Measurements from ENCODE around the gene ZNF423.

ZNF423 gene

DNA sequence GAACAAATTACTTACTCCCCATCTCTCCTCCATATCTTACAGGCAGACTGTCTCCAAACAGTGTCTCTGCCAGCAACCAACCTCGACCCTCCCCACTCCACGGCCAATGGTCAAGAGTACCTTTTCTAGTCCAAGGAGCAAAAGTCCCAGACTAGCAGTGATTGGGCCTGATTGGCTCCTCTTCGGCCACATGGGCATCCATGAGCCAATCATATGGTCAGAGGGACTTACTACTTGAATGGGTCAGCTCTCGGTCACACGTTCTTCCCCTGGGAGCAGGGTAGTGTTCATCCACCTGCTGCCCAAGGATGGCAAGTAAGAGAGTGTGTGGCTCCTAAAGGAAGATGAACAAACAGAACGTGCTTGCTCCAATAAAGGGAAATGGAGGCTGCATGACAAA lies 397.7 kb downstream of the ZNF423 start:
- H3K4me3 ChIP-seq (ENCODE audit: low read length) = no peak overlapping the region
- DNase-seq (ENCODE audit: low read depth) = no peak
- H3K9ac ChIP-seq (ENCODE audit: low read length) = no peak overlapping the region
- H3K9me3 ChIP-seq (ENCODE audit: control insufficient read depth, low read length) = no peaks in the 10 kb centered on the region
- peaks cover 32% of the 10 kb centered on the region for H3K27me3 ChIP-seq (replicated peaks; ENCODE audit: control insufficient read depth, insufficient read depth, low read length)
- H3K36me3 ChIP-seq (ENCODE audit: control insufficient read depth, insufficient read depth, low read length, severe bottlenecking) = no peaks in the 10 kb centered on the region
- no peaks in the 10 kb centered on the region for H3K4me1 ChIP-seq (ENCODE audit: control insufficient read depth, insufficient read depth, low read length)

DNA sequence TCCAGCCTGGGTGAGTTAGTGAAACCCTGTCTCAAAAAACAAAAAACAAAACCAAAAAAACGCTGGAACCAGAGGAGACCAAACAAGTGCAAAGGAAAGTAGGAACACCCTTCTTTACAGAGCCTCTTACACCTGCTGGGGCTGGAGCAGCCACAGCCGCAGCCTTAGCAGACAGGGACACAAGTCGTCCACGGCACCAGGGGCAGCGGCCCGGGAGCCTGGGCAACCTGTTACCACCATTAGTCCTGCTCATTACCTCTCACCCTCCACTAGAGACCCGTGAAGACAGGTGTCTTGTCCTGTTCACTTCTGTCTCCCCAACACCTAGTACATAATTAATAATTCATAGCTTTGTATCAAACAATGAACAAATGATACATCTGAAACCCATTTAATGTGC lies 398.7 kb downstream of the ZNF423 start:
- no peaks in the 10 kb centered on the region for H3K4me1 ChIP-seq (ENCODE audit: control insufficient read depth, insufficient read depth, low read length)
- no peak overlapping the region for H3K9ac ChIP-seq (ENCODE audit: low read length)
- H3K4me3 ChIP-seq (ENCODE audit: low read length) = no peak overlapping the region
- H3K36me3 ChIP-seq (ENCODE audit: control insufficient read depth, insufficient read depth, low read length, severe bottlenecking) = no peaks in the 10 kb centered on the region
- peaks cover 28% of the 10 kb centered on the region for H3K27me3 ChIP-seq (replicated peaks; ENCODE audit: control insufficient read depth, insufficient read depth, low read length)
- DNase-seq (ENCODE audit: low read depth) = no peak
- H3K9me3 ChIP-seq (ENCODE audit: control insufficient read depth, low read length) = no peaks in the 10 kb centered on the region

DNA sequence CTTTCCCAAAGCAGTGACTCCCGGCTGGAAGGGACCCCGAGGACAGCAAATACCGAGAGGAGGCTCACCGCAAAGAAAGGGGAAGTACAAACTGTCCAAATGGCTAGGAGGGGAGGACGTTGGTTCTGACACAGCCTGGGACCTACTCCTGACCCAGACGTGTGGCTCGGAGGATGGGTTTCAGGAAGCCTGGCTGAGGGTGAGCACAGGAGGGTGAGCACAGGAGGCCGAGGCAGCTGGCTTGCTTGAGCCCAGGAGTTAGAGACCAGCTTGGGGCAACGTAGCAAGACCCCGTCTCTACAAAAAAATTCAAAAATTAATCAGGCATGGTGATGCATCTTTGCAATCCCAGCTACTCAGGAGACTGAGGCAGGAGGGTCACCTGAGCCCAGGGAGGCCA lies 399.1 kb downstream of the ZNF423 start:
- Histone ChIP-seq H3K9ac (ENCODE audit: low read length) (no peak overlapping the region), H3K27me3 (replicated peaks; ENCODE audit: control insufficient read depth, insufficient read depth, low read length) (peaks cover 32% of the 10 kb centered on the region), H3K4me3 (ENCODE audit: low read length) (no peak overlapping the region), H3K4me1 (ENCODE audit: control insufficient read depth, insufficient read depth, low read length) (no peaks in the 10 kb centered on the region), H3K36me3 (ENCODE audit: control insufficient read depth, insufficient read depth, low read length, severe bottlenecking) (no peaks in the 10 kb centered on the region), H3K9me3 (ENCODE audit: control insufficient read depth, low read length) (no peaks in the 10 kb centered on the region)
- DNase-seq (ENCODE audit: low read depth) = no peak

DNA sequence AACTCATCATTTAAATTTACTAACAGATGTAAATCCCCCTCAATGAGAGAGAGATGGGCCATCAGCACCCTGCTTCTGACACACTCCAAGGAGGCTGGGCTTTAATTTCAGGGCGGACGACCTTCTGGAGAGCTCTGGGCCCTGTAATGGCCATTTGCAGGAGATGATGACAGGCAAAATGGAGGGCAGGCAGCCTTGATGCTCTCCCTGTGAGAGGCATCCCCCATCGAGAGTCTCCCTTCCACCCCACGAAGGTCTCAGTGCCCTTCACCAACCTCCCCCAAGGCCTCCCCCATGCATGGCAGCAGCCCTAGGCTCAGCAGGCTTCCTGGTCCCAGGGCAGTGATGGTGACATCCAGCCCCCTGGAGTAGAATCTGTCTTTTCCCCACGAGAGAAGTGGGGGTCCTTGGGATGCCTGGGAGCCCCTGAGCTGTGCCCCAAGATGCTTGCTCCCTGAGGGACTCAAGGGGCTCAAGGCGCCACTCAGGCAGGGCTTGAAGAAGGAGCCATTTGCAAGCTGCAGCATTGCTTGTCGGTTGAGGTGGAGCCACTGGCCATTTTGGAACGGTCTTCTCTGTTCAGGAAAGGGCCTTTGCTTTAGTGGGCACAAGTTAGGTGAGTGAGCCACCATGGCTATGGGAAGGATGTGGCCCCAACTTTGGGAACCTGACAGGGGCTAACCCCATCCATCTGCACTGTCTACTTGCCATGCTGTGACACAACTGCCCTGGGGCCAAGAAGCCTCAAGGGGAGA lies 399.7 kb downstream of the ZNF423 start:
- no peak for DNase-seq (ENCODE audit: low read depth)
- no peaks in the 10 kb centered on the region for H3K4me1 ChIP-seq (ENCODE audit: control insufficient read depth, insufficient read depth, low read length)
- no peak overlapping the region for H3K4me3 ChIP-seq (ENCODE audit: low read length)
- peaks cover 38% of the 10 kb centered on the region for H3K27me3 ChIP-seq (replicated peaks; ENCODE audit: control insufficient read depth, insufficient read depth, low read length)
- H3K9me3 ChIP-seq (ENCODE audit: control insufficient read depth, low read length) = no peaks in the 10 kb centered on the region
- H3K36me3 ChIP-seq (ENCODE audit: control insufficient read depth, insufficient read depth, low read length, severe bottlenecking) = no peaks in the 10 kb centered on the region
- no peak overlapping the region for H3K9ac ChIP-seq (ENCODE audit: low read length)

DNA sequence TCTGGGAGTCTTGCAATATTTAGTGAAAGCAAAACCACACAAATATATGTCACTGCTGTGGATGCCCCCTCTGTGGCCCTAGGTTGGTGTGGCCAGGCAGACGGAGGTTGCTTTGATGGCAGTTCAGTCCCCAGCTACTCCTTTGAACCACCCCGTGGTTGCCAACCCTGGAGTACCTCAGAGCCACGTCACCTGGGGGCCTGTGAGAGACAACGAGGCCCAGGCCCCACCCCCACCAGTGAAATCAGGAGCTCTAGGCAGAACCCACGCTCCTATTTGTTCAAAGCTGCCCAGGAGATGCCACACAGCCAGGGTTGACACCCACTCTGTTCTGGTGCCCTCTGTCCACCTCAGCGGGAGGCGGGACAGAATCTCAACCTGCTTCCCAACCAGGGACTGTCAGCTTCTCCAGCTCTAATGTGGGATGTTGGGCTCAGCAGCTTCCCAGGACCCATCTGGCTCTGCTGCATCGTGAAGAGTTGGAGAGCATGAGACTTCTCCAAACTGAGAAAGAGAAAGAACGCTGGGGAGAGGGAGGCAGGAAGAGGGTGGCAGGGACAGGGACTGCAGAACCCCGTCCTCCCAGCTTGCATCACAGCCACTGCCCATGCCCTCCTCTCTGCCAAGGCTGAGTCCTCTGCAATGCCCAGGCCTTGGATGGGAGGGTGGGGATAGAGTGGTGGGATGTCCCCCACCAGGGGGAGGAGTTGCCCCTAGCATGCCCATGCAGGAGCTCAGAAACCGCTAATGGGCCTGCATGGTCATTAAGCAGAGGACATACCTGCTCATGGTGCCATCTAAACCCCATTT lies 400.5 kb downstream of the ZNF423 start:
- H3K27me3 ChIP-seq (replicated peaks; ENCODE audit: control insufficient read depth, insufficient read depth, low read length) = peaks cover 42% of the 10 kb centered on the region
- no peaks in the 10 kb centered on the region for H3K4me1 ChIP-seq (ENCODE audit: control insufficient read depth, insufficient read depth, low read length)
- no peaks in the 10 kb centered on the region for H3K9me3 ChIP-seq (ENCODE audit: control insufficient read depth, low read length)
- H3K4me3 ChIP-seq (ENCODE audit: low read length) = no peak overlapping the region
- H3K9ac ChIP-seq (ENCODE audit: low read length) = no peak overlapping the region
- DNase-seq (ENCODE audit: low read depth) = no peak
- H3K36me3 ChIP-seq (ENCODE audit: control insufficient read depth, insufficient read depth, low read length, severe bottlenecking) = no peaks in the 10 kb centered on the region

DNA sequence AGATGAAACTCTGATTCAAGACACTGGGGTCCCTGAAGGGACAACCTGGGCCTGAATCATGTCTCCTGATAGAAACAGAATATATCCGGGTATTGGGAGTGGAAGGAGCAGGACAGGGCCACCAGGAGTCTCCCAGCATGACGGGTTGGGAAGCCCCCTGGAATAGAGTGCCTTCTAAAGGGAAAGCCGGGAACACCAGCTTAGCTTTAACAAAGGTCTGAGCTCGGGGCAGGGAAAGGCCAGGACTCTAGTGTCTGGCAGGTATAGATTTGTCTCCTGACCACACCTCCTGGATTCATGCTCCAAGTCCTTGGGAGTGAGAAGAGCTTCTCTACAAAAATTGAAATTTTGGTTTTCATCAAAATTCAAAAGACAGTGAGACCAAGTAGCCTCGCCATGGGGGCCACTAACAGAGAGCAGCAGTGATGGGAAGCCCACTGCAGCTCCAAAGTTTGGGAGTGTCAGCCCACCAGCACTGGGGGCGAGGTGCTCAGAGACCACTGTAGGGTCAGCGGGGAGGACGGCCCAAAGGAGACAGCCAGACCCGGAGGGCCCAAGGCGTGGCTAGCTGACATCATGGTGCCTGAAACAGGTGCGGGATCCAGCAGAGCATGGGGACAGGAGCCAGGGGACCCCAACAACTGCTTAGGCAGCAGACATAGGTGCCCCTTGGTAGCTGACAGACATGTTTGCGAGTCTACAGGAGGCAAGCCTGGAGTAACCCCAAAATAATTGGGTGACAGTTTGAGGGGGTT lies 401.3 kb downstream of the ZNF423 start:
- DNase-seq (ENCODE audit: low read depth) = no peak

DNA sequence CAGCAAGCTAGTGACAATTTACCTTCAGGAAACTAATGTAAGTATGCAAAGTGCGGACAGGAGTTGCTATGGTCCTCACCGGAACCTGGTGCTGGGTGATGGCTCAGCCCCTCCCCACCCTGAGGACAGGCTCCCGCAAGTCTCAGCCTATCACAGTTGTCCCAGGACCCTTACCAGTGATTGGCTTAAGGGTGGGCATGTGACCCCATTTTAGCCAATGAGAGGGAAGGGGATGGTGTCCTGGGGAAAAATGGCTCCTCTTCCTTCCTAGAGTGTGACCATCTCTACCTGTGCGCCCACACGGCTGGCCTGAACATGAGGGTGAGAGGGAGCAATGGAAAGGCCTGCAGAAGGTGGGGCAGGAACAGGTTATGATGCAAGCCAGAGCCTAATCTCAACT lies 401.9 kb downstream of the ZNF423 start:
- Histone ChIP-seq H3K36me3 (ENCODE audit: control insufficient read depth, insufficient read depth, low read length, severe bottlenecking) (no peaks in the 10 kb centered on the region), H3K9me3 (ENCODE audit: control insufficient read depth, low read length) (no peaks in the 10 kb centered on the region)
- no peak for DNase-seq (ENCODE audit: low read depth)

More for the DNA sequence above, 401.3 kb downstream of the ZNF423 start:
- H3K4me3 ChIP-seq (ENCODE audit: low read length) = no peak overlapping the region
- H3K9ac ChIP-seq (ENCODE audit: low read length) = no peak overlapping the region
- H3K4me1 ChIP-seq (ENCODE audit: control insufficient read depth, insufficient read depth, low read length) = no peaks in the 10 kb centered on the region
- H3K27me3 ChIP-seq (replicated peaks; ENCODE audit: control insufficient read depth, insufficient read depth, low read length) = peaks cover 46% of the 10 kb centered on the region
- no peaks in the 10 kb centered on the region for H3K9me3 ChIP-seq (ENCODE audit: control insufficient read depth, low read length)
- H3K36me3 ChIP-seq (ENCODE audit: control insufficient read depth, insufficient read depth, low read length, severe bottlenecking) = no peaks in the 10 kb centered on the region

DNA sequence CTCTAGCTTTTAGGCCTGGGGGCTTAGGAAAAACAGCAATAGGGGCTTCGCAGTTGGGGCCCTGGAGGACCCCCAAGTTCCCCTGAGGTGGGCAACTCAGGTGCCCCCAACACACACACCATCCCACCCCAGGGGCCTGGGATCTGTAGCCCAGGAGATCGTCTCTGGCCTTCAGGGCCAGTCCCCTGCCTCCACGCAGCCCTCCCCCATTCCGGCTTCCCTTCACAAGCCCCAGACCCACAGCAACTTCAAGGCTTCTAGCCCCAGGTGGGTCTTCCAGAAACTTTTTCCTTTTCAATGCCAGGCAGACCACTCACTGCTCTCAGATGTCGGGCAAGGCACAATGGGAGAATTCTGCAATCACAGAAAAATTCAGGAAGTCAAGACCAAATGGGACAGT lies 402.9 kb downstream of the ZNF423 start:
- no peaks in the 10 kb centered on the region for H3K9me3 ChIP-seq (ENCODE audit: control insufficient read depth, low read length)

More for the DNA sequence above, 401.9 kb downstream of the ZNF423 start:
- Histone ChIP-seq H3K4me3 (ENCODE audit: low read length) (no peak overlapping the region), H3K4me1 (ENCODE audit: control insufficient read depth, insufficient read depth, low read length) (no peaks in the 10 kb centered on the region), H3K27me3 (replicated peaks; ENCODE audit: control insufficient read depth, insufficient read depth, low read length) (peaks cover 46% of the 10 kb centered on the region), H3K9ac (ENCODE audit: low read length) (no peak overlapping the region)

DNA sequence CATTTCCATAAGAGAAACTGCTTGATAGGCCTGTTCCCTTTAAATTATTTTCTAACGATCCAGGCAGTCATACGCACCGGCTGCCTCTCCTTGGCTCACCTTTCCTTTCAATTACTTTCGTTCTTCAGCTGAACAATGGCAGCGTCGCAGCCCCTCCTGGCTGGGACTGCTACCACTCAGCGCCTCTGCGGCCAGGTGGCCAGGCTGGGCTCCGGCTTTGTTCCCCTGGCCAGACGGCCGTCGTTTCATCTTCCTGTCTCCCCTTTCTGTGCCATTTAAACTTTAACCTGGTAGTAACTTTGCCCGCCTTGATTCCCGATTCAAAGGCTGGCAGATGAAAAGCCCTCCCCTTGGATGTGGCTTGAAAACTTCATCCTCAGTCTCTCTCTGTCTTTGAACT lies 403.3 kb downstream of the ZNF423 start:
- Histone ChIP-seq H3K4me3 (ENCODE audit: low read length) (no peak overlapping the region), H3K36me3 (ENCODE audit: control insufficient read depth, insufficient read depth, low read length, severe bottlenecking) (no peaks in the 10 kb centered on the region), H3K4me1 (ENCODE audit: control insufficient read depth, insufficient read depth, low read length) (no peaks in the 10 kb centered on the region), H3K27me3 (replicated peaks; ENCODE audit: control insufficient read depth, insufficient read depth, low read length) (peaks cover 46% of the 10 kb centered on the region), H3K9ac (ENCODE audit: low read length) (no peak overlapping the region), H3K9me3 (ENCODE audit: control insufficient read depth, low read length) (no peaks in the 10 kb centered on the region)
- DNase-seq (ENCODE audit: low read depth) = no peak

More for the DNA sequence above, 402.9 kb downstream of the ZNF423 start:
- Histone ChIP-seq H3K36me3 (ENCODE audit: control insufficient read depth, insufficient read depth, low read length, severe bottlenecking) (no peaks in the 10 kb centered on the region), H3K9ac (ENCODE audit: low read length) (no peak overlapping the region), H3K27me3 (replicated peaks; ENCODE audit: control insufficient read depth, insufficient read depth, low read length) (peaks cover 46% of the 10 kb centered on the region), H3K4me1 (ENCODE audit: control insufficient read depth, insufficient read depth, low read length) (no peaks in the 10 kb centered on the region), H3K4me3 (ENCODE audit: low read length) (no peak overlapping the region)
- DNase-seq (ENCODE audit: low read depth) = no peak

DNA sequence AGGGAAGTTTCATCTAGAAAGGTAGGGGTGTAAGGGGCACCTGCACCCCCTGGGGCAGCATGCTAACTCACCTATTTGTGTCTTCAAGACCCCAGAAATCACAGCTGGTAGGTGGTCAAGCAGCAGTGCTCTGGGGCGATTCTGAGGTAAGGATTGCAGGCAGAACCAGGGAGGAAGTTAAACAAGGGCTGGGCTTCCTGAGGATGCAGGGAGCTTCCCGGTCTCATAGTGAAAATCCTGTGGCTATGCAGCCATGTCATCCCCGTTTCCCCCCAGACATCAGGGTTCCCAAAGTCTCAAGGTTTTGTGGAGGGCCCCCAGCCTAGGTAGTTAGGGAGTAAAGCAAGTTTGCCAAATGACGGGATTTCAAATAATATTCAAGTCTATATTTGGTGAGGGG lies 403.8 kb downstream of the ZNF423 start:
- peaks cover 46% of the 10 kb centered on the region for H3K27me3 ChIP-seq (replicated peaks; ENCODE audit: control insufficient read depth, insufficient read depth, low read length)
- no peaks in the 10 kb centered on the region for H3K9me3 ChIP-seq (ENCODE audit: control insufficient read depth, low read length)
- no peaks in the 10 kb centered on the region for H3K36me3 ChIP-seq (ENCODE audit: control insufficient read depth, insufficient read depth, low read length, severe bottlenecking)
- no peaks in the 10 kb centered on the region for H3K4me1 ChIP-seq (ENCODE audit: control insufficient read depth, insufficient read depth, low read length)
- no peak for DNase-seq (ENCODE audit: low read depth)
- no peak overlapping the region for H3K4me3 ChIP-seq (ENCODE audit: low read length)
- no peak overlapping the region for H3K9ac ChIP-seq (ENCODE audit: low read length)

DNA sequence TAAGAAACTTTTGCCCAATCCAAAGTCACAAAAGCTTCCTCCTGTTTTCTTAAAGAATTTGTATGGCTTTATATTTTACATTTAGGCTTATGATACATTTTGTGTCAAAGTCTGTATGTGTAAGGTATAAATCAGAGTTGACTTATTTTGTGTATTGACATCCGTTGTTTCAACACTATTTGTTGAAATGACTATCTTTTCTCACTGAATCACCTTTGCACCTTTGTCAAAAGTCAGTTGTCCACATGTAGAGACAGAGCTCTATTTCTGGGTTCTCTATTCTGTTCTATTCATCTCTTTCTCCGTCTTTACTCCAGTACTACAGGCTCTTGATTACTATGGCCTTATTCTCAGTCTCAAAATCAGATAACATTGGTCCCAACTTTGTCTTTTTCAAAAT lies 409.1 kb downstream of the ZNF423 start:
- Histone ChIP-seq H3K4me3 (ENCODE audit: low read length) (no peak overlapping the region), H3K9ac (ENCODE audit: low read length) (no peak overlapping the region), H3K4me1 (ENCODE audit: control insufficient read depth, insufficient read depth, low read length) (no peaks in the 10 kb centered on the region), H3K9me3 (ENCODE audit: control insufficient read depth, low read length) (no peaks in the 10 kb centered on the region), H3K27me3 (replicated peaks; ENCODE audit: control insufficient read depth, insufficient read depth, low read length) (peaks cover 49% of the 10 kb centered on the region), H3K36me3 (ENCODE audit: control insufficient read depth, insufficient read depth, low read length, severe bottlenecking) (no peaks in the 10 kb centered on the region)
- no peak for DNase-seq (ENCODE audit: low read depth)
